Superior temporal gyrus (tissue), 1 donor: Measurements from ENCODE around the gene PPM1H.

Source experiments
- DNase-seq: peaks from one replicate; pipeline ENCODE4 v3.0.0-alpha.2; 2016; ENCODE audit errors: extremely low spot score

The PPM1H gene

GRCh38 chr12:62873826-62874448 lies 61.0 kb downstream of the PPM1H start:
- DNase-seq = no peak

GRCh38 chr12:62873116-62873825 lies 61.7 kb downstream of the PPM1H start:
- no peak for DNase-seq

- DNase-seq = no peak
These were observed 66.1 kb downstream of the PPM1H start for GRCh38 chr12:62868820-62869219.

GRCh38 chr12:62866451-62867082 lies 68.4 kb downstream of the PPM1H start:
- no peak for DNase-seq

GRCh38 chr12:62865937-62866336 lies 69.0 kb downstream of the PPM1H start:
- DNase-seq = no peak

GRCh38 chr12:62865065-62865464 lies 69.9 kb downstream of the PPM1H start:
- peak; percentile 68 for DNase-seq

GRCh38 chr12:62862259-62862881 lies 72.6 kb downstream of the PPM1H start:
- peak; percentile 61 for DNase-seq

- DNase-seq = peak; percentile 72
These were observed 73.4 kb downstream of the PPM1H start for GRCh38 chr12:62861586-62861985.

GRCh38 chr12:62860501-62861411 lies 74.2 kb downstream of the PPM1H start:
- peak; percentile 73 for DNase-seq

- DNase-seq = no peak
These were observed 74.9 kb downstream of the PPM1H start for GRCh38 chr12:62860020-62860419.

GRCh38 chr12:62859321-62859737 lies 75.6 kb downstream of the PPM1H start:
- peak; percentile 67 for DNase-seq

- DNase-seq = no peak
These were observed 78.5 kb downstream of the PPM1H start for GRCh38 chr12:62856454-62856853.

- no peak for DNase-seq
These were observed 80.9 kb downstream of the PPM1H start for GRCh38 chr12:62854024-62854423.

- DNase-seq = no peak
These were observed 85.6 kb downstream of the PPM1H start for GRCh38 chr12:62849398-62849797.

- no peak for DNase-seq
These were observed 86.5 kb downstream of the PPM1H start for GRCh38 chr12:62848418-62848817.

GRCh38 chr12:62847709-62848108 lies 87.2 kb downstream of the PPM1H start:
- no peak for DNase-seq

GRCh38 chr12:62846491-62846890 lies 88.5 kb downstream of the PPM1H start:
- no peak for DNase-seq

- no peak for DNase-seq
These were observed 90.0 kb downstream of the PPM1H start for GRCh38 chr12:62844915-62845314.

- no peak for DNase-seq
These were observed 91.2 kb downstream of the PPM1H start for GRCh38 chr12:62843716-62844115.

- no peak for DNase-seq
These were observed 93.1 kb downstream of the PPM1H start for GRCh38 chr12:62841846-62842245.

GRCh38 chr12:62840806-62841205 lies 94.1 kb downstream of the PPM1H start:
- DNase-seq = no peak
